GM12801 (cell line): ENCODE measurements around the gene CLCA2.

Source experiments
- CTCF ChIP-seq: IDR thresholded peaks from one replicate; pipeline ENCODE4 v1.5.1; 2011; ENCODE audit warnings: control low read depth; ENCODE audit not compliant: insufficient read length; ENCODE audit errors: extremely low read depth

CLCA2 gene

GRCh38 chr1:86504895-86505563, 81.1 kb downstream of the CLCA2 start:
- no peak for TF ChIP-seq CTCF

GRCh38 chr1:86505564-86505902, 81.6 kb downstream of the CLCA2 start:
- TF ChIP-seq CTCF, result no peak
